HG02798 (cell line): ENCODE results near the gene TEFM.
"Not testable (repeated sequence)": the region's sequence is repeated elsewhere in the genome, so short reads cannot be mapped to it uniquely, and the experiment has no call there.

ENCODE experiments used
- ATAC-seq: cut with Tn5 transposase; IDR thresholded peaks from one replicate; pipeline ENCODE4 v1.9.1; 2021; ENCODE audit warnings: mild to moderate bottlenecking; ENCODE audit not compliant: unreplicated experiment, poor library complexity

Gene TEFM

GRCh38 chr17:30921544-30922196, 15.6 kb upstream of the TEFM start, which contains the start of gene ADAP2:
ADAP2 (plus strand) TSS chr17:30921945; CDS start chr17:30922015, 70 bp downstream.
- peak; percentile 60 for ATAC-seq

DNA sequence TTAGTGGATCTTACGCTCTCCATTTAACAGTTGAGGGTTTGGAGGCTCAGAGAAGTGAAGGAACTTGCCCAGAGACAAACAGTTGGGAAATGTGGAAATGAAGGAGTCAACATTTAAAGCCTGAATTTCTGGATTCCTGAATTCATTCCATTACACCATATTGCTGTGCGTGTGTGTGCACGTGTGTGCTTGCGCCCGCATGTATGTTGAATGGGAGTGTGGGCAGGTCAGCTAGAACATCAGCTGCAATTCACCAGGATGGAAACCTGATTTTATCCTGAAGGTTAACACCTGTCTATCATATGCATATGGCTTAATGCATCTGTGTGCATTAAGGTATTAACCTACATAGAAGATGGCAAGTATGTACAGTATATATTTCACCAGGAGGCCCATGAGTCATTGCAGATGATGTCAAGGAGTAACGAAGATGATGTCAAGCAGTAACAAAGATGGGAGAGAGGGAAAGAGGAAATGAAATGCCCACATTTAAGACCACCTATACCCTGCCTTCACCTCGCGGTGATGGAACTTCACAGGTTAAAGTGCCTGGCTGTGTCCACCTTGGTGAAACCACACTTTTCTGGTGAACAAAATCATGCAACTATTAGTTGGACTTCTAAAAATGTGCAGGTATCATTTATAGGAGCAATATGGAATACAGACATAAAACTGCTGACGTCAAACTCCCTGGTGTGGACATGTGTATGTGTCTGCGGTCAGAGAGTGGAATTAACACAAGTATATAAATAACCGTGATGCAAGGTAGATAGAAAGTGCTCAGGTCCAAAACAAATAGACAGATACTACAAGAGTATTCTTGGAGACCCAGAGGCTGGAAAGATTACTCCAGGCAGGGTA, 14.9 kb upstream of the TEFM start:
- ATAC-seq: no peak

DNA sequence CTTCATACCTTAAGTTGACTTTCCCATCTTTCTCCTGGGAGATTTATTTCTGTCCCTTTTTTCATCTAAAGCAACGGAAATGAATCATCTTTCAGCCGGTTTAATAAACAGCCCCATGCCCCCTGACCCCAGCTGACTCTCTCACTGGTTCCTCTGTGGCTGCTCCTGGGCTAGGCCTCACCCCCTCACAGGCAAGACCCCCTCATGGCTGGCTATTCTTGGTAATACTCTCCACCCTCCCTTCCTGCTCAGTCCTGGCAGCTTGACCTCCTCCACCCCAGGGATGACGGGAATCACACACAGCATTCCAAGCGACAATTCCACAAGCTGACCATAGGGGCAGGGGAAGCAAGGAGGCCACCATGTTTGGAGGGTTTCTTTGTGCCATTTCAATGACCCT, 14.2 kb upstream of the TEFM start:
- ATAC-seq: no peak

DNA sequence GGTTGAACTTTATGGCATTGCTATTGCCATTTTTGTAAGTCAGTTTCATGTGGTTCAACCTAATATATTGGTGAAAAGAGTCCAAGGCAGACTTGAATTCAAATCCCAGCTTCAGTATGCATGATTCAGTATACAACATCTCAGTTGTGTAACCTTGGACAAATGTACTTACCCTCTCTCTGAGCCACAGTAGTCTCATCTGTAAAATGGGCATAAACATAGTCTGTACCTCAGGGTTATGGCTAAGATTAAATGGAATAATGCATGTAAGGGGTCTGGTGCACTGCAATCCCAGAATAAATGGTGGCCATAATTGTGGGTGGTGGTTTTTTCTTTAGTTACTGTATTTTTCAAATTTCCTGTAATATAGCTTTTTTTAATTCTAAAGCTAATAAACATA, 11.0 kb upstream of the TEFM start:
- ATAC-seq: no peak

GRCh38 chr17:30915833-30916611, 10.0 kb upstream of the TEFM start:
- no peak for ATAC-seq

- no peak for ATAC-seq
Observed at GRCh38 chr17:30913955-30914354, 7.9 kb upstream of the TEFM start.

DNA sequence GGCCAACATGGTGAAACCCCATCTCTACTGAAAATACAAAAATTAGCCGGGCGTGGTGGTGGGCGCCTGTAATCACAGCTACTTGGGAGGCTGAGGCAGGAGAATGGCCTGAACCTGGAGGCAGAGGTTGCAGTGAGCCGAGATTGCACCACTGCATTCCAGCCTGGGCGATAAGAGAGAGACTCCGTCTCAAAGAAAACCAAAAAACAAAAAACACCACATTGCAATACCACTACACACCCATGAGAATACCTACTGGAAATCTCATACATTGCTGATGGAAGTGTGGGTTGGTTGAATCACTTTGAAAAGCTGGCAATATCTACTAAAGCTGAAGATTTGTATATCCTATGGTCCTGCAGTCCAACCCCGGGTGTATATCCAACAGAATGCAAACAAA, 4.1 kb upstream of the TEFM start:
- ATAC-seq: not testable (repeated sequence)

- no peak for ATAC-seq
Observed at GRCh38 chr17:30908717-30909420, 2.8 kb upstream of the TEFM start.

GRCh38 chr17:30905742-30906100, 317 bp downstream of the TEFM start:
- ATAC-seq: peak; percentile 10

- ATAC-seq: no peak
Observed at GRCh38 chr17:30897311-30897710, 8.7 kb downstream of the TEFM start.

GRCh38 chr17:30894236-30894635, 11.8 kb downstream of the TEFM start:
- ATAC-seq: no peak

DNA sequence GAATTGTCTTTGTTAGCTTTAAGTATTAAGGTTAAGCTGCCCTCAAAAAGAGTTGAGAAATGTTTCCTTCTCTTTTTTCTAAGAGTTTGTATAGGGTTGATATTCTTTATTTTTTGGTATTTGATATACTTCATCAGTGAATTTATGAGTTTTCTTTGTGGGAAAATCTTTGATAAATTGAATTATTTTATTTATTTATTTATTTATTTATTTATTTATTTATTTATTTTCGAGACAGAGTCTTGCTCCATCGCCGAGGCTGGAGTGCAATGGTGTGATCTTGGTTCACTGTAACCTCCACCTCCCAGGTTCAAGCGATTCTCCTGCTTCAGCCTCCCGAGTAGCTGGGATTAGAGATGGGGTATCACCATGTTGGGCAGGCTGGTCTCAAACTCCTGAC, 19.9 kb downstream of the TEFM start:
- no peak for ATAC-seq

DNA sequence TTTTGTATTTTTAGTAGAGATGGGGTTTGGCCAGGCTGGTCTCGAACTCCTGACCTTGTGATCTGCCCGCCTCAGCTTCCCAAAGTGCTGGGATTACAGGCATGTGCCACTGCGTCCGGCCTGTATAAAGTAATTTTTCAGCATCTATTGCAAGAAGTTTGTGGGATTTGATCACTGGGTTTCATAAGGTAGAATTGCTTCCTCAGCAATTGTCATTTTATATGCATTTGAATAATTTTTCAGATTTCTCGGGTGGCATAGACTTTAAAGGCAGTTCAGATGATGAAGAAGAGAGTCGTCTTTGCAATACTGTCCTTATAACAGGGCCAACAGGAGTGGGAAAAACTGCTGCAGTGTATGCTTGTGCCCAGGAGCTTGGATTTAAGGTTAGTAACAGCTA, 37.0 kb downstream of the TEFM start:
- no peak for ATAC-seq

DNA sequence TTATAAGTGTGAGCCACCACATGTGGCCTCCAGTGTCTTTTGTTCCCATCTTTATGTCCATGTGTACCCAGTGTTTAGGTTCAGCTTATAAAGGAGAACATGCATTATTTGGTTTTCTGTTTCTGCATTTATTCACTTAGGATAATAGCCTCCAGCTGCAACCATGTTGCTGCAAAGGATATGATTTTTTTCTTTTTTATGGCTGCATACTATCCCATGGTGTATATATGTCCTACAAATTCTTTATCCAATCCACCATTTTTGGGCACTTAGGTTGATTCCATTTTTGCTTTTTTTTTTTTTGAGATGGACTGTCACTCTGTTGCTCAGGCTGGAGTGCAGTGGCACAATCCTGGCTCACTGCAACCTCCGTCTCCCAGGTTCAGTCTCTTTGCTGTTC, 41.4 kb downstream of the TEFM start:
- no peak for ATAC-seq

- no peak for ATAC-seq
Observed at GRCh38 chr17:30858556-30859250, 47.3 kb downstream of the TEFM start.

- no peak for ATAC-seq
Observed at GRCh38 chr17:30854146-30854545, 51.9 kb downstream of the TEFM start.
